ENCODE measurements around the gene MAK.
"Not testable (repeated sequence)": the region's sequence is repeated elsewhere in the genome, so short reads cannot be mapped to it uniquely, and the experiment has no call there.

The MAK gene, protein sequence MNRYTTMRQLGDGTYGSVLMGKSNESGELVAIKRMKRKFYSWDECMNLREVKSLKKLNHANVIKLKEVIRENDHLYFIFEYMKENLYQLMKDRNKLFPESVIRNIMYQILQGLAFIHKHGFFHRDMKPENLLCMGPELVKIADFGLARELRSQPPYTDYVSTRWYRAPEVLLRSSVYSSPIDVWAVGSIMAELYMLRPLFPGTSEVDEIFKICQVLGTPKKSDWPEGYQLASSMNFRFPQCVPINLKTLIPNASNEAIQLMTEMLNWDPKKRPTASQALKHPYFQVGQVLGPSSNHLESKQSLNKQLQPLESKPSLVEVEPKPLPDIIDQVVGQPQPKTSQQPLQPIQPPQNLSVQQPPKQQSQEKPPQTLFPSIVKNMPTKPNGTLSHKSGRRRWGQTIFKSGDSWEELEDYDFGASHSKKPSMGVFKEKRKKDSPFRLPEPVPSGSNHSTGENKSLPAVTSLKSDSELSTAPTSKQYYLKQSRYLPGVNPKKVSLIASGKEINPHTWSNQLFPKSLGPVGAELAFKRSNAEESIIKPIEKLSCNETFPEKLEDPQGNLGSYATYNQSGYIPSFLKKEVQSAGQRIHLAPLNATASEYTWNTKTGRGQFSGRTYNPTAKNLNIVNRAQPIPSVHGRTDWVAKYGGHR

GRCh38 chr6:10837995-10838793 lies at the start of gene MAK:
MAK (minus strand) TSS chr6:10838539; CDS start chr6:10830648, 7,891 bp downstream.
- DNase-seq (ENCODE audit: low read depth) = peak; percentile 51

DNA sequence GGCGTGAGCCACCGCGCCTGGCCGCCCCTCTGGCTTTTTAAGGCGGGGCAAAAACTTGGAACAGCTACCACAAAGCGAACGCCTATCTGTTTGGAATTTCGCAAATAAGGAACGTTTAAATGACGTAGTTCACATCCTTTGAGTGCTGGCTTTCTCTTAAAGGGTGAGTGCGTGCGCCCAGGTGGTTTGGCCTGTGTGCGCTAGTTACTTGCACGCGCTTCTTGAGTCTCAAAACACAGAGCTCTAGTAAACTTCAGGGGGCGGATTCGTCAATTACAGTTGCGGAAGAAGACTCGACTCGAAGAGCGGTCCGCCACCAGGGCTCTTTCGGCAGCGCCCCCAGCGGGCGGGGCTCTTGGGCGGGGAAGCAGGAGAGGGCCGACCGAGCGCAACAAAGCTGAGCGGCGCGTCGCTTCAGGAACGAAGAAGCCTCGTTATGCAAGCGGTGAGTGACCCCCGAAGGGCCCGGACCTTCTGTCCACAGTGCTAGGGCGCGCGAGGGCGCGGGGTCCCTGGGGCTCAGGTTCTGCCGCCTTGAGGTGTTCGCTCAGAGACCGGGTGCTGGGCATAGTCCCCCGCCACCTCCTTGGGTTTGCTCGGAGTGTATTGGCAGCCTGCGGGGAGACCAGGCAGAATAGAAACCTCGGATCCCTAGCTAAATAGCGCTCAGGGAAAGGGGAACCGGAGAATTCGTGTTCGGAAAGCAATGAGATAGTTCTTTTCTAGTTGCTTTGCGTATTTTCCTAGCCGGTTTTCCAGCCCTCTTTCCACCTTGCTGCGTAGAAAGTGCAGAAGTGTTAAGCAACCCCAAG lies 48.6 kb upstream of the MAK start, which contains the start of gene SYCP2L:
Gene SYCP2L, plus strand, starts transcription at position 362 of the 812 bp plus-strand sequence. Its CDS starts 75 bp downstream, at position 437.
- peak; percentile 5 for DNase-seq (ENCODE audit: low read depth)

DNA sequence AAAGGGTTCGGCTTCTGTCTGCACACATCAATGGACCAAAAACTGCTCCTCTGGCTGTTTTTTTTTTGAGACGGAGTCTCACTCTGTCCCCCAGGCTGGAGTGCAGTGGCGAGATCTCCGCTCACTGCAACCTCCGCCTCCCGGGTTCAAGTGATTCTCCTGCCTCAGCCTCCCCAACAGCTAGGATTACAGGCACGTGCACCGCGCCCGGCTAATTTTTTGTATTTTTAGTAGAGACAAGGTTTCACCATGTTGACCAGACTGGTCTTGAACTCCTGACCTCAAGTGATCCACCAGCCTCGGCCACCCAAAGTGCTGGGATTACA lies 48.0 kb upstream of the MAK start:
- not testable (repeated sequence) for DNase-seq (ENCODE audit: low read depth)

DNA sequence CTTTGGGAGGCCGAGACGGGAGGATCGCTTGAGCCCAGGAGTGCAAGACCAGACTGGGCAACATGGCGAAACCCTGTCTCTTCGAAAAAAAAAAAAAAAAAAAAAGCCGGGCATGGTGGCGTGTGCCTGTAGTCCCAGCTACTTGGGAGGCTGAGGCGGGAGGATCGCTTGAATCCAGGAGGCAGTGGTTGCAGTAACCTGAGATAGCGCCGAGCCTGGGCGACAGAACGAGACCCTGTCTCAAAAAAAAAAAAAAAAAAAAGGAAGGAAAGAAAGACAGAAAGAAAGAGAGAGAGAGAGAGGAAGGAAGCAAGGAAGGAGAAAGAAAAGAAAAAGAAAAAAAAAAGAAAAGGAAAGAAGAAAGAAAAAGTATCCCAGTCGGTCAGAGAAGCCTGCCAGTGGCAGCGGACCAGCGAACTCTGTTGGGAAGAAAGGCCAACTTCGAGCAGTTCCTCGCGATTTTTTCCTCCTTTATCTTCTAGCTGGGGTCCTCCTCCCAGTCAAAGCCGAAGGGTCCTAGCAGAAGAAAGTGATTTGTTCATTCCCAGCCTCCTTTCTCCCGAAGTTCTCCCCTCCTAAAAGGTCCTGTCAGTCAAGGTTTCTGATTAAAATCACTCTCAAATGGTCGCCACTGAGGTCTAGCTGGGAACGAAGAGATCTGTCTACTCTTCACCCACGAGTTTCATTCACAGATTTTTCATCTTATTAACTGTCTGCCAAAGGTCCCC lies 46.1 kb upstream of the MAK start:
- no peak for DNase-seq (ENCODE audit: low read depth)

GRCh38 chr6:10883312-10884244 lies 45.2 kb upstream of the MAK start:
- DNase-seq (ENCODE audit: low read depth) = no peak

DNA sequence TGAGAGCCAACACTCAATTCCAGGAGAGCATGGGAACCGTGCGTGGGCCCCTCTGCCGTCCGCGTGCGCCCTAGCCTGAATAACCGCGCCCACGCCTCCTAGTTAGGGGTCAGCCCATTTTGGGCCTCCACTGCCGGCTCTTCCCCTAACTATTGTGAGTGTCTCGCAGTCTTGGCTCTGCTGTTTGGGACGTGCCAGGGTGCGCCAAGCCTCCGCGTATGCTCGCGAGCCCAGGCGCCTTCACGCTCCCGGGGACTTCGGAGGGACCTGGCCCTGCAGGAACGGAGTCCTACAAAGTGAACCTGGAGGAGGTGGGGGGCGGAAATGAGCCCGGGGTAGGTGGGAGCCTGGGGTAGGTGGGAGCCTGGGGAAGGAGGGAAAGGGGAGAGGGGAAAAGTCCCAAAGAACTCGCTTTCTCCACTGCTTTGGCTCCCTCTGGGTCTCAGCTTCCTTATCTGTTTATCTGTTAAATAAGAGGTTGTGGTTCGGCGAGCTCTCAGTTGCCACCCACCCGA lies 44.4 kb upstream of the MAK start:
- no peak for DNase-seq (ENCODE audit: low read depth)

DNA sequence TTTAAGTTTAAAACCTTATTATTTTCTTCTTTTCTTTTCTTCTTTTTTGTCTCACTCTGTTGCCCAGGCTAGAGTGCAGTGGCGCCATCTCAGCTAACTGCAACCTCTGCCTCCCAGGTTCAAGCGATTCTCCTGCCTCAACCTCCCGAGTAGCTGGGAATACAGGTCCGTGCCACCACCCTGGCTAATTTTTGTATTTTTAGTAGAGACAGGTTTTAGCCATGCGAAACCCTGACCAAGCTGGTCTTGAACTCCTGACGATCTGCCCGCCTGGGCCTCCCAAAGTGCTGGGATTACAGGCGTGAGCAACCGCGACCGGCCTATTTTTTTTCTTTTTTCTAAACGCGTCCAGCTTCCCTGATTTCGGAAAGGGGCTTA lies 43.9 kb upstream of the MAK start:
- not testable (repeated sequence) for DNase-seq (ENCODE audit: low read depth)

DNA sequence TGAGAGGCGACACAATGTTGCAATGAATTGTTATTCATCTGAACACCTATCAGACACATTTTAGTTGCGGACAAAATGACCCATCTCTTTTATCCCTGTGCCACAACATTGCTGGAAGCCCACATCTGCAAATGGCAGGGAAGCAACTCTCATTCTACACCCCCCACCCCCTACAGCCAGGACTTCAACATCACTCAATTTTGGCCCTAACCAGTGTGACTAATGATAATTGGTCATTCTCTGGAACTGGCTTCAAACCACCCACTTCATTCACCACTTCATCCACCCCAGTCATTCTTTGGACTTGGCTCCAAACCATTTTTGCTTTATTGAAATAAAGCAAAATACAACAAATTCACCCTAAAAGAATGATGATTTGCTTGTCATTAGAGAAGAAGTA lies 42.0 kb upstream of the MAK start:
- no peak for DNase-seq (ENCODE audit: low read depth)

- DNase-seq (ENCODE audit: low read depth) = no peak
These were observed 39.5 kb upstream of the MAK start for GRCh38 chr6:10877871-10878270.

DNA sequence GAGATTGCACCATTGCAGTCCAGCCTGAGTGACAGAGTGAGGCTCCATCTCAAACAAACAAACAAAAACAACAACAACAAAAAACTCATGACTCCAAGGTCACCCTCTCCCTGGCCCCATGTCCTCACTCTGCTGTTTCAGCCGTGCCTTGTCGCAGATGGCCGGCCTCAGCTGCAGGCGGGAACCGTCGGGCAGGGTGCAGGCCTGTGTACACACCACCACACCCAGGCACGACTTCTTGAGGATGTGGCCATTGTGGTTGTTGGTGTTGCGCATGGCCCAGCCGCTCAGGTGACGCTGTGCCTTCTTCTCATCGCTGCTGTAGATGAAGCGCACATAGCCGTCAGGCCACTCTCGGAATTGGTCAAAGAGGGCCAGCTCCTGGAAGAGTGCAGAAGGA lies 38.7 kb upstream of the MAK start:
- no peak for DNase-seq (ENCODE audit: low read depth)

DNA sequence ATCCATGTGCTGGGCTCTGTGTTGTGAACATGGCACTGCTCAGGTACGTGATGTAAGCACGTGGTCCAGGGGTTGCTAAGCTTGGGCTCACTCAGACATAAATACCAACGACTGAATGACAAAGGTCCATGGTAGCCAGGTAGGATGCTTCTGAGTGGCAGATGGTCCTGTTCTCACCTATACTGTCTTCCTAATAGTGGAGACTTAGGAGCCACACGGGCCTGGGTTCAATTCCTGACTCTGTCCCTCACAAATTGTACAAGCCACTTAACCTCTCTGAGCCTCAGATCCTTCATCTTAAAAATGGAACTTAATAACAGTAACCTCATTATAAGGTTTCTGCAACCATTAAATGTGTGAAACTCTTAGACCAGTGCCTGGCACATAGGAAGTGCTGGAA lies 36.7 kb upstream of the MAK start:
- no peak for DNase-seq (ENCODE audit: low read depth)

DNA sequence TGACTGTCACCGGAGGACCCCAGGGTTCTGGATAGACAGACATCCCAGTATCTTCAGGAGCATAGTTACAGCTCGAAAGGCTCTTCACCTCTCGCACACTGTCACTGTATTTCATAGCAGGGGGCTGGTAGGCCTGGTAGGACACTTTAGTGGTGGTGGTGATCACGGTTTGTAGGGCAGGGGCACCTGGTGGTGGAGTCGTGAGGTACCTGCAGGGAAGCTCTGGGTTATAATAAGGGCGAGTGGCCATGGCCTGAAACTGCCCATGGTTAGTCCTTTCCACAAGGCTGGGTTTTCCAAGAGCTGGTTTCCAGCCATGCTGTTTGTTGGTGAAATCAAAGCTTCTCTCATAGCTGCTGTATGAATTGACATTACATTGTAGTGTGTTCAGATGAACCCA lies 35.9 kb upstream of the MAK start:
- DNase-seq (ENCODE audit: low read depth) = no peak

DNA sequence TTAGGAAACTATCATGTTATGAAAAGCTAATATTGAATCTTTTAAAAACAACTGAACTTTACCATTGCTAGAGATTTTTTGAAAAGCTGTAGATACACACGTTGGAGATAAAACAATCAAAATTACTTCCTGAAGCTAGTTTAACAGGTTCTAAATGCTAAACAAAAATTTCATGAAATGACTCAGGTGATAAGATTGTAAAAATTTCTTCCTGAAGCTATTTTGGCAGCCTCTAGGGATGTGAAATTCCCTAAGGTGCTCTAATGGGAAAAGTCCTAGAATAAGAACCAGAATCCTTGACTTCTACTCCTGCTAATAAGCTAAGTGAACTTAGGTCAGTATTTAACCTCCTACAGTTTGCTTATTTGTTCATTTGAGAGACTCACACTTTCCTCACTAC lies 35.0 kb upstream of the MAK start:
- no peak for DNase-seq (ENCODE audit: low read depth)

GRCh38 chr6:10867952-10868351 lies 29.6 kb upstream of the MAK start:
- DNase-seq (ENCODE audit: low read depth) = no peak

GRCh38 chr6:10866709-10867108 lies 28.4 kb upstream of the MAK start:
- DNase-seq (ENCODE audit: low read depth) = not testable (repeated sequence)

DNA sequence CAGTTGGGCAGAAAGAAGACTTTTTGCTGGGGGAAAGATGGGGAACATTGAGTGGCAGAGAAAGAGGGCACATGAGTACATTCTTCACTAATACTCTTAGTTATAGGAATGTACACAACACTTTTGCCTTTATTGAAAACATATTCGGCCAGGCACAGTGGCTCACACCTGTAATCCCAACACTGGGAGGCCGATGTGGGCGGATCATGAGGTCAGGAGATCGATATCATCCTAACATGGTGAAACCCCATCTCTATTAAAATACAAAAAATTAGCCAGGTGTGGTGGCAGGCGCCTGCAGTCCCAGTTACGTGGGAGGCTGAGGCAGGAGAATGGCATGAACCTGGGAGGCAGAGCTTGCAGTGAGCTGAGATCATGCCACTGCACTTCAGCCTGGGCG lies 24.7 kb upstream of the MAK start:
- DNase-seq (ENCODE audit: low read depth) = not testable (repeated sequence)

- no peak for DNase-seq (ENCODE audit: low read depth)
These were observed 24.0 kb upstream of the MAK start for GRCh38 chr6:10862361-10862760.

DNA sequence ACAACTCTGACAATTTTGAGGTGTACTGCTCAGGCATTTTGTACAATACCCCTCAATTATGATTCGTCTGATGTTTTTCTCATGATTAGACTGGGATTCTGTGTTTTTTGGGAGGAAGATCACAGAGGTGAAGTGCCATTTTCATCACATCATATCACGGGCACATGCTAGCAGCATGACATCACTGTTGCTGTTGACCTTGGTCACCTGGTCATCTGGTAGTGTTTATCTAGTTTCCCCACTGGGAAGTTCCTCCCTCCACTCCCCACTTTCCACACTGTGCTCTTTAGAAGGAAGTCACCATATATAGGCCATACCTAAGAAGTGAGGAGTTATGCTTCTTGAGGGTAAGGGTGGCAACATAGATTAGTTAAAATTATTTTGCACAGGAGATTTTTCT lies 22.7 kb upstream of the MAK start:
- DNase-seq (ENCODE audit: low read depth) = no peak

DNA sequence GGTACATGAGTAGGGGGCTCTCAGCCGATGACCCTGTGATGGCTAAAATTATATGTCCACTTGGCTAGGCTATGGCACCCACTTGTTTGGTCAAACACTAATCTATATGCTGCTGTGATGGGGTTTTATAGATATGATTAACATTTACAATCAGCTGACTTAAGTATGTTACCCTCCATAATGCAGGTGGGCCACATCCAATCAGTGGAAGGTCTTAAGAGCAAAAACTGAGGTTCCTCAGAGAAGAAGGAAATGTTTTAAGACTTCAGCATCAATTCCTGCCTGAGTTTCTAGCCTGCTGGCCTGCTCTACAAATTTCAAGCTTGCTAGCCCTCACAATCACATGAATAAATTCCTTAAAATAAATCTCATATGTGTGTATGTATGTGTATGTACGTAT lies 18.9 kb upstream of the MAK start:
- no peak for DNase-seq (ENCODE audit: low read depth)
